Peyer's patch (tissue), 4 donors: ENCODE measurements around the gene VAMP5. TPM values are rescaled to one million over a fixed set of nuclear protein-coding genes. Genes with fewer than 3 reads are reported as not detected.

Experiments
- DNase-seq, 3 donors: peaks; one replicate each; pipeline ENCODE4 v3.0.0-alpha.2; 2017 to 2019
- H3K27ac ChIP-seq, 4 donors: fragments of 200-600 bp; sonication (generic); one replicate each; pipeline ENCODE4 v1.5.1; 2016 to 2019
- H3K27me3 ChIP-seq, 2 donors: fragments of 200-600 bp; sonication (generic); one replicate each; pipeline ENCODE4 v1.5.1; 2019
- H3K36me3 ChIP-seq, 3 donors: fragments of 200-600 bp; sonication (generic); one replicate each; pipeline ENCODE4 v1.5.1; 2016 to 2019
- H3K4me1 ChIP-seq, 4 donors: fragments of 200-600 bp; sonication (generic); one replicate each; pipeline ENCODE4 v1.5.1; 2016 to 2019
- H3K4me3 ChIP-seq, 4 donors: fragments of 200-600 bp; sonication (generic); 1 replicate in 3 of 4; 2 replicates in 1 of 4; pipeline ENCODE4 v1.5.1; 2016 to 2019; ENCODE audit warnings: mild to moderate bottlenecking in 1 of 4
- H3K9me3 ChIP-seq, 4 donors: fragments of 200-600 bp; sonication (generic); one replicate each; pipeline ENCODE4 v1.5.1; 2016 to 2019; ENCODE audit warnings: mild to moderate bottlenecking in 1 of 4
- CTCF ChIP-seq, 6 experiments: fragments of 450-650 bp in 4 of 6; fragments of 200-600 bp in 2 of 6; sonication (generic) in 1 of 6; IDR thresholded peaks; one replicate each; pipeline ENCODE4 v1.5.1; 2017 to 2019; ENCODE audit warnings: antibody characterized with exemption in 6 of 6, mild to moderate bottlenecking in 3 of 6, moderate library complexity in 1 of 6
- POLR2A ChIP-seq, 2 donors: fragments of 450-650 bp; IDR thresholded peaks; one replicate each; pipeline ENCODE4 v1.5.1; 2017; ENCODE audit warnings: antibody characterized with exemption in 2 of 2, mild to moderate bottlenecking in 2 of 2, moderate library complexity in 2 of 2
- total RNA-seq, 4 donors: library from RNA; depleted of rRNA; stranded (reverse); fragments of >200 nt; gene quantifications; one replicate each; pipeline ENCODE4 v1.1.0, GENCODE V29; 2016

Gene VAMP5
- total RNA-seq, 4 donors from 2014 or later: 6.5 to 18.2 (median 16.0) TPM

GRCh38 chr2:85566265-85566664 lies 18.0 kb upstream of the VAMP5 start:
- Histone ChIP-seq H3K4me3 (no peak overlapping the region), H3K9me3 (no peaks in the 10 kb centered on the region), H3K27ac (no peak overlapping the region), H3K27me3 (no peaks in the 10 kb centered on the region), H3K36me3 (no peaks in the 10 kb centered on the region), H3K4me1 (peaks cover 0 to 7% (median 0%) of the 10 kb centered on the region in 4 donors)
- DNase-seq: no peak
- TF ChIP-seq POLR2A (IDR thresholded peaks at IDR 0.05) (no peak), CTCF (IDR thresholded peaks at IDR 0.05) (no peak)

- TF ChIP-seq CTCF (IDR thresholded peaks at IDR 0.05) (no peak), POLR2A (IDR thresholded peaks at IDR 0.05) (no peak)
- Histone ChIP-seq H3K4me3 (no peak overlapping the region), H3K4me1 (peaks cover 0 to 23% (median 1%) of the 10 kb centered on the region in 4 donors), H3K27ac (peak overlapping the region in 1 of 4 donors; percentile 50), H3K36me3 (no peaks in the 10 kb centered on the region), H3K27me3 (no peaks in the 10 kb centered on the region), H3K9me3 (no peaks in the 10 kb centered on the region)
- DNase-seq: no peak
These were observed 8.5 kb upstream of the VAMP5 start for GRCh38 chr2:85575739-85576138.

- DNase-seq: no peak
- Histone ChIP-seq H3K27me3 (no peaks in the 10 kb centered on the region), H3K27ac (peak overlapping the region; percentile 76 to 86 (median 84)), H3K36me3 (peaks cover 0 to 7% (median 0%) of the 10 kb centered on the region in 3 donors), H3K4me1 (peaks cover 0 to 23% (median 1%) of the 10 kb centered on the region in 4 donors), H3K9me3 (no peaks in the 10 kb centered on the region), H3K4me3 (peak overlapping the region; percentile 44 to 66 (median 51))
- TF ChIP-seq CTCF (IDR thresholded peaks at IDR 0.05) (no peak), POLR2A (IDR thresholded peaks at IDR 0.05) (no peak)
These were observed 7.2 kb upstream of the VAMP5 start for GRCh38 chr2:85577063-85577385.

GRCh38 chr2:85577386-85578242 lies 6.6 kb upstream of the VAMP5 start, which contains the start of gene VAMP8:
Gene VAMP8, plus strand, starts transcription at chr2:85577586. Its CDS starts 61 bp downstream, at chr2:85577647.
- Histone ChIP-seq H3K27ac (peak within 1 kb of the TSS; percentile 76 to 86 (median 84)), H3K27me3 (no peaks in the 10 kb centered on the region), H3K9me3 (no peaks in the 10 kb centered on the region), H3K4me3 (peak within 1 kb of the TSS; percentile 44 to 66 (median 51)), H3K36me3 (peaks cover 0 to 10% (median 0%) of the 10 kb centered on the region in 3 donors), H3K4me1 (peaks cover 0 to 25% (median 1%) of the 10 kb centered on the region in 4 donors)
- TF ChIP-seq POLR2A (IDR thresholded peaks at IDR 0.05): peak; percentile 50 to 66
- peak in 1 of 6 experiments; percentile 11 for TF ChIP-seq CTCF (IDR thresholded peaks at IDR 0.05)
- peak; percentile 84 to 94 (median 91) for DNase-seq

GRCh38 chr2:85578243-85579180 lies 5.7 kb upstream of the VAMP5 start:
- Histone ChIP-seq H3K27ac (peak overlapping the region; percentile 76 to 86 (median 84)), H3K4me1 (peaks cover 0 to 34% (median 2%) of the 10 kb centered on the region in 4 donors), H3K36me3 (peaks cover 0 to 10% (median 0%) of the 10 kb centered on the region in 3 donors), H3K4me3 (peak overlapping the region; percentile 44 to 66 (median 51)), H3K9me3 (no peaks in the 10 kb centered on the region), H3K27me3 (no peaks in the 10 kb centered on the region)
- DNase-seq: peak; percentile 61 to 78 (median 67)
- TF ChIP-seq CTCF (IDR thresholded peaks at IDR 0.05) (no peak), POLR2A (IDR thresholded peaks at IDR 0.05) (no peak)
